GM23338 (cell line): Measurements from ENCODE around the gene ZNF394.

ENCODE experiments used
- CTCF ChIP-seq, 2 experiments: fragments of 200-600 bp in 1 of 2; sonication (generic) in 1 of 2; conservative IDR thresholded peaks; 2 replicates each; pipeline versions ENCODE4 v1.5.1 to v1.6.1; 2016 to 2017; ENCODE audit warnings: antibody characterized with exemption in 2 of 2, low read depth in 2 of 2, mild to moderate bottlenecking in 2 of 2, moderate library complexity in 1 of 2
- EZH2 ChIP-seq: fragments of 200-600 bp; sonication (generic); IDR thresholded peaks from one replicate; pipeline ENCODE4 v1.8.0; 2017; ENCODE audit warnings: antibody characterized with exemption, mild to moderate bottlenecking, low read depth; ENCODE audit not compliant: unreplicated experiment
- EZH2phosphoT487 ChIP-seq: fragments of 200-600 bp; sonication (generic); IDR thresholded peaks from one replicate; pipeline ENCODE4 v1.8.1; 2018; ENCODE audit warnings: antibody characterized with exemption; ENCODE audit not compliant: unreplicated experiment
- JUNB ChIP-seq: IDR thresholded peaks from one replicate; pipeline ENCODE4 v1.6.1; 2016; ENCODE audit warnings: antibody characterized with exemption; ENCODE audit not compliant: unreplicated experiment
- POLR2AphosphoS5 ChIP-seq: IDR thresholded peaks from 2 replicates; pipeline ENCODE4 v1.6.1; 2016; ENCODE audit warnings: antibody characterized with exemption, low read depth
- TF ChIP-seq, protein P1 (sequence below): IDR thresholded peaks from one replicate; pipeline ENCODE4 v1.6.1; 2018; ENCODE audit warnings: antibody characterized with exemption; ENCODE audit not compliant: unreplicated experiment

- TF ChIP-seq CTCF (conservative IDR thresholded peaks at IDR 0.05; ENCODE audit: low read depth in 2 of 2) (no peak), EZH2phosphoT487 (no peak), POLR2AphosphoS5 (no peak), JUNB (no peak), EZH2 (no peak)
- TF ChIP-seq, protein P1, sequence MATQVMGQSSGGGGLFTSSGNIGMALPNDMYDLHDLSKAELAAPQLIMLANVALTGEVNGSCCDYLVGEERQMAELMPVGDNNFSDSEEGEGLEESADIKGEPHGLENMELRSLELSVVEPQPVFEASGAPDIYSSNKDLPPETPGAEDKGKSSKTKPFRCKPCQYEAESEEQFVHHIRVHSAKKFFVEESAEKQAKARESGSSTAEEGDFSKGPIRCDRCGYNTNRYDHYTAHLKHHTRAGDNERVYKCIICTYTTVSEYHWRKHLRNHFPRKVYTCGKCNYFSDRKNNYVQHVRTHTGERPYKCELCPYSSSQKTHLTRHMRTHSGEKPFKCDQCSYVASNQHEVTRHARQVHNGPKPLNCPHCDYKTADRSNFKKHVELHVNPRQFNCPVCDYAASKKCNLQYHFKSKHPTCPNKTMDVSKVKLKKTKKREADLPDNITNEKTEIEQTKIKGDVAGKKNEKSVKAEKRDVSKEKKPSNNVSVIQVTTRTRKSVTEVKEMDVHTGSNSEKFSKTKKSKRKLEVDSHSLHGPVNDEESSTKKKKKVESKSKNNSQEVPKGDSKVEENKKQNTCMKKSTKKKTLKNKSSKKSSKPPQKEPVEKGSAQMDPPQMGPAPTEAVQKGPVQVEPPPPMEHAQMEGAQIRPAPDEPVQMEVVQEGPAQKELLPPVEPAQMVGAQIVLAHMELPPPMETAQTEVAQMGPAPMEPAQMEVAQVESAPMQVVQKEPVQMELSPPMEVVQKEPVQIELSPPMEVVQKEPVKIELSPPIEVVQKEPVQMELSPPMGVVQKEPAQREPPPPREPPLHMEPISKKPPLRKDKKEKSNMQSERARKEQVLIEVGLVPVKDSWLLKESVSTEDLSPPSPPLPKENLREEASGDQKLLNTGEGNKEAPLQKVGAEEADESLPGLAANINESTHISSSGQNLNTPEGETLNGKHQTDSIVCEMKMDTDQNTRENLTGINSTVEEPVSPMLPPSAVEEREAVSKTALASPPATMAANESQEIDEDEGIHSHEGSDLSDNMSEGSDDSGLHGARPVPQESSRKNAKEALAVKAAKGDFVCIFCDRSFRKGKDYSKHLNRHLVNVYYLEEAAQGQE: no peak
Observed at GRCh38 chr7:99493823-99494222, 6.3 kb downstream of the ZNF394 start.
